ENCODE measurements around the gene DLGAP1.

GRCh38 chr18:4238966-4239365 is 216.1 kb downstream of the DLGAP1 start:
- TF ChIP-seq CTCF (conservative IDR thresholded peaks at IDR 0.05; ENCODE audit: low read depth, low read length) = no peak
- TF ChIP-seq CHD1 (IDR thresholded peaks at IDR 0.05; ENCODE audit: low read depth, low read length) = no peak
- no peak for TF ChIP-seq POLR2A (IDR thresholded peaks at IDR 0.05; ENCODE audit: low read depth, low read length)
- no peak for TF ChIP-seq RCOR1 (IDR thresholded peaks at IDR 0.05; ENCODE audit: insufficient replicate concordance, low read length)
- TF ChIP-seq SMC3 (IDR thresholded peaks at IDR 0.05; ENCODE audit: low read depth, low read length) = no peak
